ENCODE data around the gene HPS4. TPM values are rescaled to one million over a fixed set of nuclear protein-coding genes. Genes with fewer than 3 reads are reported as not detected.

Gene HPS4
- total RNA-seq, 4 donors from 2014 or later, result 22.8 to 74.3 (median 47.0) TPM

GRCh38 chr22:26479043-26479791 lies 4.4 kb downstream of the HPS4 start:
- Histone ChIP-seq H3K9me3 (no peaks in the 10 kb centered on the region), H3K4me3 (peak overlapping the region; percentile 5 to 29 (median 26)), H3K4me1 (peaks cover 0 to 45% (median 16%) of the 10 kb centered on the region in 4 donors), H3K27ac (peak overlapping the region; percentile 2 to 52 (median 20)), H3K36me3 (peaks cover 0 to 34% (median 0%) of the 10 kb centered on the region in 3 donors), H3K27me3 (no peaks in the 10 kb centered on the region)
- DNase-seq, result no peak
- TF ChIP-seq, protein P1, sequence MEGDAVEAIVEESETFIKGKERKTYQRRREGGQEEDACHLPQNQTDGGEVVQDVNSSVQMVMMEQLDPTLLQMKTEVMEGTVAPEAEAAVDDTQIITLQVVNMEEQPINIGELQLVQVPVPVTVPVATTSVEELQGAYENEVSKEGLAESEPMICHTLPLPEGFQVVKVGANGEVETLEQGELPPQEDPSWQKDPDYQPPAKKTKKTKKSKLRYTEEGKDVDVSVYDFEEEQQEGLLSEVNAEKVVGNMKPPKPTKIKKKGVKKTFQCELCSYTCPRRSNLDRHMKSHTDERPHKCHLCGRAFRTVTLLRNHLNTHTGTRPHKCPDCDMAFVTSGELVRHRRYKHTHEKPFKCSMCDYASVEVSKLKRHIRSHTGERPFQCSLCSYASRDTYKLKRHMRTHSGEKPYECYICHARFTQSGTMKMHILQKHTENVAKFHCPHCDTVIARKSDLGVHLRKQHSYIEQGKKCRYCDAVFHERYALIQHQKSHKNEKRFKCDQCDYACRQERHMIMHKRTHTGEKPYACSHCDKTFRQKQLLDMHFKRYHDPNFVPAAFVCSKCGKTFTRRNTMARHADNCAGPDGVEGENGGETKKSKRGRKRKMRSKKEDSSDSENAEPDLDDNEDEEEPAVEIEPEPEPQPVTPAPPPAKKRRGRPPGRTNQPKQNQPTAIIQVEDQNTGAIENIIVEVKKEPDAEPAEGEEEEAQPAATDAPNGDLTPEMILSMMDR (IDR thresholded peaks at IDR 0.05), result peak in 2 of 6 experiments; percentile 6 to 12
- no peak for TF ChIP-seq POLR2A (IDR thresholded peaks at IDR 0.05)

DNA sequence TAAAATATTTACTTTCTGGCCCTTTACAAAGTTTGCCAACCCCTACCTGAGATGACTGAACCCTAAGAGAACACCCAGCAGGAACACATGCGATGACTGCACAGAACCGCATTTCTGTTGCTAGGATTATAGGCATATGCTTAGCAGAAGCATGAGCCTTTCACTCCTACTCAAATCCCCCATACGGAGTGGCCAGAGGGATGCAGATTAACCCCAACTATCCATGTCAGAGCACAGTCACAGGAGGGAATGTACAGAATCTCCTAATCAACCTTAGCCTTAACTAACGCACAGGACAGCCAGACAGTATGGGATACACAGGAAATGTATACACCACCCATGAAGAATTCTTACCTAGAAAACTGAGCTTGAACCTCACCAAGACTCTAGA lies 6.2 kb downstream of the HPS4 start:
- H3K4me1 ChIP-seq, result peaks cover 0 to 34% (median 9%) of the 10 kb centered on the region in 4 donors
- TF ChIP-seq POLR2A (IDR thresholded peaks at IDR 0.05), result no peak
- TF ChIP-seq, protein P1 (IDR thresholded peaks at IDR 0.05), result no peak
- H3K4me3 ChIP-seq, result no peak overlapping the region
- no peaks in the 10 kb centered on the region for H3K27me3 ChIP-seq
- H3K9me3 ChIP-seq, result no peaks in the 10 kb centered on the region
- no peak for DNase-seq
- no peak overlapping the region for H3K27ac ChIP-seq
- peaks cover 0 to 53% (median 3%) of the 10 kb centered on the region in 3 donors for H3K36me3 ChIP-seq

DNA sequence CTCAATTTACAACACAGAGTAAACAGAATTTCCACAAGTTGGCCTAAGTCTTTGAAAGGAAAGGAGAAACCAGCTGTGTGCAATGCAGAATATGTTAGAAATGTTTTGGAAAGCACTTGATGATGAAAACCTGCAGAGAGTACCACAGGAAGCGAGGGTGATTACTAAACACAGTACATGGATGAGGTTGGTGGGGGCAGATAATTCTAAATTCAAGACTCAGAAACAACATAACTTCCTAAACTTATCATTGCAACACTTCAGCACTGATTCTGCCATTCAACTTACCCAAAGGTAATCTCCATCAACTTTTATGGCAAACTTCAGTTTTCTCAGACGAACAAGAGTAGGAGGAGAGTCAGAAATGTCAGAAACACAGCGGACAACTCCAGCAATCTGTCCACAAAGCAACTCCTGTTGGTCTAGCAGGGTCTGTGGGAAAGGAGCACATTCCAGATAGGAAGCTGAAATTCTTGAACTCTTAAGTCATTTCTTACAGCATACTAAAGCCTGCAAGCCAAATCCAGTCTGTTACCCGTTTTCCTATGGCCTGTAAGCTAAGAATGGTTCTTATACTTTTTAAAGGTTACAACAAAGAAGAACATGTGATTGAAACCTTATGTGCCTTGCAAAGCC lies 6.8 kb downstream of the HPS4 start:
- H3K4me3 ChIP-seq, result no peak overlapping the region
- H3K36me3 ChIP-seq, result peaks cover 0 to 58% (median 3%) of the 10 kb centered on the region in 3 donors
- no peak for DNase-seq
- H3K4me1 ChIP-seq, result peaks cover 0 to 30% (median 7%) of the 10 kb centered on the region in 4 donors
- H3K9me3 ChIP-seq, result no peaks in the 10 kb centered on the region
- H3K27ac ChIP-seq, result no peak overlapping the region
- no peak for TF ChIP-seq POLR2A (IDR thresholded peaks at IDR 0.05)
- TF ChIP-seq, protein P1 (IDR thresholded peaks at IDR 0.05), result no peak
- H3K27me3 ChIP-seq, result no peaks in the 10 kb centered on the region

GRCh38 chr22:26474682-26475081 lies 8.9 kb downstream of the HPS4 start:
- H3K36me3 ChIP-seq, result peaks cover 0 to 79% (median 3%) of the 10 kb centered on the region in 3 donors
- peaks cover 0 to 9% (median 2%) of the 10 kb centered on the region in 4 donors for H3K4me1 ChIP-seq
- no peak overlapping the region for H3K4me3 ChIP-seq
- TF ChIP-seq, protein P1 (IDR thresholded peaks at IDR 0.05), result no peak
- no peak for TF ChIP-seq POLR2A (IDR thresholded peaks at IDR 0.05)
- no peaks in the 10 kb centered on the region for H3K9me3 ChIP-seq
- no peaks in the 10 kb centered on the region for H3K27me3 ChIP-seq
- no peak overlapping the region for H3K27ac ChIP-seq
- DNase-seq, result no peak

DNA sequence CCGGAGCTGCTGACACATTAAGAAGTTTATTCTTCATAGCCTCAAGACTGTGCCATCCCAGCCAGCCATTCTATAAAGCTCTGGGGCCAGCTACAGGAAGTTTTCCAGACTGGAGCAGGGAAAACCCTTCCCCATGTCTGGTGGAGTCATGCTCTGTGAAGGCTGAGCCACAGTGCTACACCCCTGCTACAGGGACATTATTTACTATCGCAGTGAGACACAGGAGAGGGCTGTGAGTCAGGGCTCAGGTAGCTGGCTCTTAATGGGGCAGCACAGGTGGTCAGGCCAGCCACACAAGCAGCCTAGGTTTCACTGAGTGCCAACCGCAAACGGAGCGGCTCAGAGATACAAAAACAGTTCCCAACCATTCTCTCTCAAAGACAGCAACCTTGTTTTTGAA lies 12.1 kb downstream of the HPS4 start:
- H3K36me3 ChIP-seq, result peaks cover 0 to 94% (median 3%) of the 10 kb centered on the region in 3 donors
- no peak overlapping the region for H3K27ac ChIP-seq
- no peak overlapping the region for H3K4me3 ChIP-seq
- H3K27me3 ChIP-seq, result no peaks in the 10 kb centered on the region
- H3K9me3 ChIP-seq, result no peaks in the 10 kb centered on the region
- TF ChIP-seq, protein P1 (IDR thresholded peaks at IDR 0.05), result no peak
- no peak for DNase-seq
- H3K4me1 ChIP-seq, result no peaks in the 10 kb centered on the region

All from Peyer's patch (tissue), 4 donors.